Measurements from ENCODE around the gene DCAF8L1. TPM values are rescaled to one million over a fixed set of nuclear protein-coding genes. Genes with fewer than 3 reads are reported as not detected.

The DCAF8L1 gene
- total and polyA plus RNA-seq, 2 of the 8 experiments (the other 6 are each of a cell fraction or from before 2014, with no cell fraction given) = not detected

DNA sequence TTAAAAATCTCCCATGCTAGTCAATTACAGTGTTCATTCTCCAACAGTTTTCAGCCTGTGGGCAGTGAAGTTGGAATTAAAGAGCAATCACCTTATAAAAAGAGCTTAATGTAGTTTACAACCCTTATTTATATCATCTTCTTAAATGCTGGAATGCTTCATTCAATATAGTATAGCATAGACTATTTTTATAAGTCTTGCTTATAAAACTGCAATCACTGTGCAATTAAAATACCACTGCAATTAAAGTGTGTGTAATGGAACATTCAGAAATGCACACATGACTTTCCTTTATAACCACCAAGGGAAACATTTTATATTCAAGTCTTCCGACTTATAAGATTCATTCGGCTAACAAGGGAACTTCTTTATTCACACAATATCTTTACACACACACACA is 16.4 kb upstream of the DCAF8L1 start (continued):
- TF ChIP-seq TBP (IDR thresholded peaks at IDR 0.05; ENCODE audit: low read depth, low read length) (no peak), ZNF274 (IDR thresholded peaks at IDR 0.05; ENCODE audit: borderline replicate concordance, extremely low read depth, low read length) (no peak), SUZ12 (IDR thresholded peaks at IDR 0.05; ENCODE audit: low read length) (no peak), SIRT6 (IDR thresholded peaks at IDR 0.05; ENCODE audit: low read length) (no peak), TCF12 (IDR thresholded peaks at IDR 0.05; ENCODE audit: low read depth, low read length) (no peak)

All from H1 (cell line).